ENCODE data around the gene STPG4. TPM values are rescaled to one million over a fixed set of nuclear protein-coding genes. Genes with fewer than 3 reads are reported as not detected.

Gene STPG4, protein sequence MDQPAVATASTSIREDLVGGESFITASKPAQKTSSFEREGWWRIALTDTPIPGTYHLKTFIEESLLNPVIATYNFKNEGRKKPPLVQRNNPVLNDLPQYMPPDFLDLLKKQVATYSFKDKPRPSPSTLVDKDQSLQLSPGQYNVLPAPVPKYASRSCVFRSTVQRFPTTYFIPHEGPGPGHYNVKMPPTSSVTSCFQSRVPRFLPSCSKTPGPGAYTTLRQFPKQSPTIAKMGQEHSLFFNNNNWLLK
- total RNA-seq: not detected

DNA sequence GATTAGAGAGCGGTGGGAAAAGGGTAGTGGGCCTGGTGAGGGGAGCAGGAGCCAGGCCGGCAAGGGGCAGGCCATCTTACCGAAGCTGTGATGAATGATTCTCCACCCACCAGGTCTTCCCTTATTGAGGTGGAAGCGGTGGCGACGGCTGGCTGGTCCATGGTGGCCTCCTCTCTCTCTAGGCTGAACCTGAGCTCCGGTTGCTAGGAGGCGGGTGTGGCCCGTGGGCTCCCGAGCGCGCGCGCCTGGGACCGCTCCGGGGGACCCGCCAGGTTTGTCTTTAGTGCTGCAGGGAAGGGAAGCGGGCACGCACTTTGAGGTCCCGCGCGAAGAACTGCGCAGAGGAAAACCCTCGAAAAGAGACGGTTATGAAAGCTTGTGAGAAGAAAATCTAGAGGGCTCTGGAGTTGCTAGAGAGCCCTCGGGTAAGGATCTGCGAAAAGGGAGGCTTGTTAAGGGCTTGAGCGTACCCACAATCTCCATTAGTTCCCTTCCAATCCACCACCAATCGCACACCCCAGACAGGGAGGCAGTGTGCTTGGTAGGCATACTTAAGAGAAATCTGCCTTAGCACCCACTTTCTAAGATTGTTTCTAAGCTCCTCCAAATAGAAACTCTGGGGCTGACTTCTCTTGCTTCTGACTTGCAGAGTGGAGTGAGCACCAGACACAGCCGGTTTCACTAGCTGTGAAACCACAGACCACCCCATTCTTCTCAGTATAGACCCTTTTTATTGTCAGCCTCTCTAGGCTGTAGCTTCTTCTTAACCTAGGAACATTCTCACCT lies at the start of gene STPG4:
Gene STPG4 (minus strand): TSS at position 218 of the 786 bp plus-strand sequence. CDS start 57 bp downstream, at position 161.
- POLR2A ChIA-PET: no interaction called here
- intact Hi-C loops (cut with micrococcal nuclease): no loop called here
- H3K27me3 Mint-ChIP-seq: no peaks in the 10 kb centered on the region
- DNase-seq: no peak
- H3K4me1 Mint-ChIP-seq (ENCODE audit: low read depth): peaks cover 8% of the 10 kb centered on the region
- no peak within 1 kb of the TSS for H3K4me3 Mint-ChIP-seq
- CTCF ChIA-PET: interaction anchor here (1.0 kb wide), 1 partner anchor 116 kb away, joined by 4 read pairs; no protein-coding TSS in a partner anchor
- no peaks in the 10 kb centered on the region for H3K9me3 Mint-ChIP-seq
- H3K27ac Mint-ChIP-seq: no peak within 1 kb of the TSS
- peaks cover 19% of the 10 kb centered on the region for H3K36me3 Mint-ChIP-seq

DNA sequence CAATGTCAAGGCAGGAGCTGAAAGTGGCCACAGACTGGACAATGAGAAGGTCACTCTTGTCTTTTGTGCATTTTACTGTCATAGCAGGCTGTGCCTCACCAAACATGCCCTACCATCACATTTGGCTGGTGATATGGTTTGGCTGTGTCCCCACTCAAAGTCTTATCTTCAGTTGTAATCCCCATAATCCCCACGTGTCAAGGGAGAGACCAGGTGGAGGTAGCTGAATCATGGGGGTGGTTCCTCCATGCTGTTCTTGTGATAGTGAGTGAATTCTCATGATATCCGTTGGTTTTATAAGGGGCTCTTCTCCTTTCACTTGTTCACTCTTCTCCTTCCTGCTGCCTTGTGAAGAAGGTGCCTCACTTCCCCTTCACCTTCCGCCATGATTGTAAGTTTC lies 49.6 kb upstream of the STPG4 start:
- no peaks in the 10 kb centered on the region for H3K36me3 Mint-ChIP-seq
- CTCF ChIA-PET: no interaction called here

DNA sequence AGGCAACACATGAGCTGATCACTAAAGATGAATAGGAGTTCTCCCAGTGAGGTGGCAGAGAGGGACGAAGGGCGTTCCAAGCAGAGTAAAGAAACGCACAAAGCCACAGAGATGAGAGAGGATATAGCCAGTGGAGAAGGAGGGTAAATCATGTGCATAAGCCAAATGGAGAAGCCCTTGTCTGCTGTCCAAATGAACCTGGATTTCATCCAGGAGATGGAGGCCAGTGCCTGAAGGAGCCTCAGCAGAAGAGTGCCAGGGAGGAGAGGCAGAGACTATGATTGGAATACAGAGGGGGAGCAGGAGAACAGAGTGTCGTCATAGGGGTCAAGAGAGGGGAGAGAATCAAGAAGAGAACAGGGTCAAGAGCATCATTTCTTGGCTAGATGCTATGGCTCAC lies 48.9 kb upstream of the STPG4 start:
- no peak overlapping the region for H3K27ac Mint-ChIP-seq
- no peaks in the 10 kb centered on the region for H3K27me3 Mint-ChIP-seq
- ChIA-PET CTCF (no interaction called here), POLR2A (no interaction called here)
- no peak overlapping the region for H3K4me3 Mint-ChIP-seq
- peaks cover 2% of the 10 kb centered on the region for H3K9me3 Mint-ChIP-seq
- H3K36me3 Mint-ChIP-seq: no peaks in the 10 kb centered on the region
- intact Hi-C loops (cut with micrococcal nuclease): no loop called here
- H3K4me1 Mint-ChIP-seq (ENCODE audit: low read depth): no peaks in the 10 kb centered on the region
- DNase-seq: no peak

More for the DNA sequence above, 49.6 kb upstream of the STPG4 start:
- POLR2A ChIA-PET: no interaction called here
- H3K27me3 Mint-ChIP-seq: no peaks in the 10 kb centered on the region
- H3K4me1 Mint-ChIP-seq (ENCODE audit: low read depth): no peaks in the 10 kb centered on the region
- H3K4me3 Mint-ChIP-seq: no peak overlapping the region
- intact Hi-C loops (cut with micrococcal nuclease): no loop called here
- no peak overlapping the region for H3K27ac Mint-ChIP-seq
- H3K9me3 Mint-ChIP-seq: peaks cover 2% of the 10 kb centered on the region
- DNase-seq: no peak

DNA sequence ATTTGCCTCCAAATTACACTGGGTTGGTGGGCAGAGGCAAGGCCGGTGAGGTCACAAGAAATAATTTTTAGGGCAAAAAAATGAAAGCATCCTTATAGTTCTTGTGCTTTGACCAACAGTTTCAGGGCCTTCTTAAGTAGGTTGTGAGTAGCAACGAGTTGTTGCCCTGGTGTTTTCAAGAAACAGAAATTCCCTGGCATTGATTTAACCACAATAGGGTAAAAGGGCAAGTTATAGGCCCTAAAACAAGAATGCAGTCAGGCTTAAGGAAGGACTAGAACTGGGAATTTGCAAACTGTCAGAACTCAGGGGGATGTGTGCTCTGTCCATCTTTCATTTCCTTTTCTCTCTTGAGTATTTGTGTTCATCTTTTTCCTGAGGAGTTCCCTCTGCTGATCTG lies 46.1 kb upstream of the STPG4 start:
- peaks cover 2% of the 10 kb centered on the region for H3K27me3 Mint-ChIP-seq
- CTCF ChIA-PET: no interaction called here
- H3K9me3 Mint-ChIP-seq: peaks cover 2% of the 10 kb centered on the region
- no peak overlapping the region for H3K4me3 Mint-ChIP-seq
- no peak overlapping the region for H3K27ac Mint-ChIP-seq
- H3K4me1 Mint-ChIP-seq (ENCODE audit: low read depth): no peaks in the 10 kb centered on the region
- DNase-seq: no peak
- intact Hi-C loops (cut with micrococcal nuclease): no loop called here
- no peaks in the 10 kb centered on the region for H3K36me3 Mint-ChIP-seq
- POLR2A ChIA-PET: no interaction called here

DNA sequence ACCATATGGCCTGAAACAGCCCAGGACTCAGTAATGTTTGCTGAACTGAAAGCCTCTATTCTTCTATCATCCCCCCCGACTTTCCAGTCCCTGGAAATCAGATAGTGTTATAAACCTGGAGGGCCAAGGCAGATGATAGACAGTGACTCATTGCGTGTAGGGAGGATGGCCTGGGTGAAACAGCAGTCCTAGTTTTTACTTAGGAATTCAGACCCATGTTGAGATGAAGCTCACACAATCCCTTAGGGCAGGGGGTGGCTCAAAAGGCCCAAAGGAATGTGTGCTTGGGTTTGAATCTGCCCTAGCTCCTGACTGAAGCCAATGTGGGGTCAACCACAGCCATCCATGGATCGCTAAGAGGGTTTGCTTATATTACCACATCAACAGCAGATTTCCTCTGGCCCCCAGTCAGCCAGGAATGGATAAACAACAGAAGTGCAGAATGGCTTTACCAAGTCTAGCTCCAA lies 43.9 kb upstream of the STPG4 start:
- no peaks in the 10 kb centered on the region for H3K4me1 Mint-ChIP-seq (ENCODE audit: low read depth)
- POLR2A ChIA-PET: no interaction called here
- peaks cover 6% of the 10 kb centered on the region for H3K27me3 Mint-ChIP-seq
- no peaks in the 10 kb centered on the region for H3K9me3 Mint-ChIP-seq
- H3K4me3 Mint-ChIP-seq: no peak overlapping the region
- intact Hi-C loops (cut with micrococcal nuclease): no loop called here
- H3K36me3 Mint-ChIP-seq: no peaks in the 10 kb centered on the region
- CTCF ChIA-PET: no interaction called here
- DNase-seq: no peak
- no peak overlapping the region for H3K27ac Mint-ChIP-seq

DNA sequence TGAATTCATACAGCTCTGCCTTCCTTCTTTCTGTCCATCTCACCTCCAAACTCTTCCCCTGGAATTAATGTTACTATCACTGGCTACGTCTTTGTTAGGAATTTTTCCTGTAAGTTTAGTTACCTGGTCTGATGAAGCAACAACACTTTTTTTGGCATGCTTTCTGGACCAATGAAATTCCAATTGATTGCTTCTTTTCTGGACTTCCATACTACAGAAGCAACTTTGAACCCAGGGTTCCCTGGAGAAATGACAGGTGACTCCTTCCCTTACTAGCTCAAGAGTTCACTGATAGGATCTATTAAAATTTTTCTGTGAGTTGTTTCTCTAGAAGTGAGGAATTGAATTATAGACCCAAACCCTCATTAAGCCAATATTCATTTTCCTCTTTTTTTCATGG lies 41.4 kb upstream of the STPG4 start:
- Mint-ChIP-seq H3K9me3 (no peaks in the 10 kb centered on the region), H3K4me3 (no peak overlapping the region), H3K27ac (no peak overlapping the region), H3K27me3 (peaks cover 8% of the 10 kb centered on the region), H3K4me1 (ENCODE audit: low read depth) (no peaks in the 10 kb centered on the region), H3K36me3 (no peaks in the 10 kb centered on the region)
- POLR2A ChIA-PET: no interaction called here
- DNase-seq: no peak
- intact Hi-C loops (cut with micrococcal nuclease): no loop called here
- CTCF ChIA-PET: interaction anchor here (1.2 kb wide), 1 partner anchor 126 kb away, joined by 3 read pairs; no protein-coding TSS in a partner anchor

DNA sequence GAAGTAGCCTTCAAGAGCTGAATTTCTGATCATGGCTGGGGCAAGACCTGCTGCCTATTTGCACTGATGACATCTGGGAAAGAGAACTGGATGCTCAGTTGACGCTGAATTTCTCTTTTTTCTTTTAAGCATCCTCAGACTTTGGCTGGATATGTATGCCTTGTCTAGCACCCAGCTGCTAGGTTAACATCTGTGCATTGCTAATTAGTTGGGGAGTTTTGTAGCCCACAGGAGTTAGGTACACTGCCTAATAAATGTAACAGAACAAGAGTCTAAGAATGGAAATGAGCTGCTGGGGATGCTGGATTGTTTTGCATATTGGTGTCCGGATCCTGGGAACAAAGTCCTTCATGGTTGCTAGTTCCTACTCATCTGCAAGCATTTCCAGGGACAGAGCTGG lies 40.9 kb upstream of the STPG4 start:
- Mint-ChIP-seq H3K27me3 (peaks cover 8% of the 10 kb centered on the region), H3K27ac (no peak overlapping the region), H3K36me3 (no peaks in the 10 kb centered on the region), H3K9me3 (no peaks in the 10 kb centered on the region), H3K4me1 (ENCODE audit: low read depth) (no peaks in the 10 kb centered on the region), H3K4me3 (no peak overlapping the region)
- CTCF ChIA-PET: interaction anchor here (1.2 kb wide), 1 partner anchor 127 kb away, joined by 3 read pairs; no protein-coding TSS in a partner anchor
- no peak for DNase-seq
- intact Hi-C loops (cut with micrococcal nuclease): no loop called here
- POLR2A ChIA-PET: no interaction called here

DNA sequence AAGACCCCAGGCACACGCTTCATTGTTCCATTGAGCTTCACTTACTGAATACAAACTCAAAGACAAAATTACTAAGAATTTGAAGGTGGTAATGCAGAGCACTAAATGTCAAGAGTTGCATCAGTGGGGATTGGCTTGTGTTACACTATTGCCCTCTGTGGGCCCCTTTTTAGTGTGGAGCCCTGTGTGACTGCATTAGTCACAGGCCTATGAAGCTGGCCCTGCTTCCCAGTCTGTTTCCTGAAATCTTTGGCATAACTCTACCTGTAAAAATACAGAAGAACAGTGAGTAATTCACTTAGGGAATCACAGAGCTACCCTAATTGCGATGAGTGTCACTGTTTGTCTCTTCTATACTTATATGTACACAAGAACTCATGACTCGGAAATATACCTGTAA lies 40.0 kb upstream of the STPG4 start:
- POLR2A ChIA-PET: no interaction called here
- Mint-ChIP-seq H3K36me3 (no peaks in the 10 kb centered on the region), H3K9me3 (no peaks in the 10 kb centered on the region), H3K27me3 (peaks cover 8% of the 10 kb centered on the region), H3K4me3 (no peak overlapping the region), H3K27ac (no peak overlapping the region), H3K4me1 (ENCODE audit: low read depth) (no peaks in the 10 kb centered on the region)
- intact Hi-C loops (cut with micrococcal nuclease): no loop called here
- CTCF ChIA-PET: interaction anchor here (0.6 kb wide), 1 partner anchor 14 kb away, joined by 3 read pairs; no protein-coding TSS in a partner anchor
- no peak for DNase-seq

DNA sequence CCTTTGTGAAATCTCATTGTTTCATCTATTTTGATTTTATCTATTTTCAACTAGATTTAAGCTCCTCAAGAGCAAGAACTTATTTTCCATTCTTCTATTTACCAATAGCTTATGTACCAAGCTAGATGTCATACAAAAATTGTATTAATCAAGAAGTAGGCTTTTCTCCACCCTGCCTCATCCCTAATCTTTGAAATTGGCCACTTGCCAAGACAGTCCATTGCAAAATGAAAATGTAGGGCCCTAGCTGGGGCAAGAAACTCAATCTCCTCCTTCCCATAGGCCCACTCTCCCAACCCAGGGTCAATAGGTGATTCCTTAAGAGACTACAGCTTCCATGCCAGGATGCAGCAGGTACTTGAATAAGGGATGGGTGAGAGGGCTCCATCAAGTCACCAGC lies 39.3 kb upstream of the STPG4 start:
- Mint-ChIP-seq H3K9me3 (no peaks in the 10 kb centered on the region), H3K27me3 (peaks cover 8% of the 10 kb centered on the region), H3K27ac (no peak overlapping the region), H3K4me3 (no peak overlapping the region), H3K4me1 (ENCODE audit: low read depth) (no peaks in the 10 kb centered on the region), H3K36me3 (no peaks in the 10 kb centered on the region)
- intact Hi-C loops (cut with micrococcal nuclease): no loop called here
- ChIA-PET POLR2A (no interaction called here), CTCF (no interaction called here)
- DNase-seq: no peak

DNA sequence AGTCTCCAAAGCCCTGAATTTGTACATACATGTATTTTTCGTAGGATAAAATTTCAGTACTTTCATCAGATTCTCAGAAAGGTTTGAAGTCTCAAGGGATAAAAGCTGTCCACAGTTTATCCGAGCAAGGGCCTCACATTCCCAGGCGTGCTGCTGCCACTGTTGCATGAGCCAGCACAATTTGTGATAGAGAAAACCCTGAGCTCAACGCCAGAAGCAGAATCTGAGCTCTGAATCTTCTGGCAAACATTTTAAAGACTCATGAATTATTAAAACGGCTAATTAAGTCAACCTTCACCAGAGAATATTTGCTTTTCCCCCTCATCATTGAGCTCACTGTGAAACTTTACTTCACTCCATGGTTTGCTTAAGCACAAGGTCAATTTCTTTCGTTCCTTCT lies 38.5 kb upstream of the STPG4 start:
- no peak for DNase-seq
- no peaks in the 10 kb centered on the region for H3K9me3 Mint-ChIP-seq
- H3K27ac Mint-ChIP-seq: no peak overlapping the region
- intact Hi-C loops (cut with micrococcal nuclease): no loop called here
- no peaks in the 10 kb centered on the region for H3K4me1 Mint-ChIP-seq (ENCODE audit: low read depth)
- H3K27me3 Mint-ChIP-seq: peaks cover 6% of the 10 kb centered on the region
- CTCF ChIA-PET: no interaction called here
- H3K36me3 Mint-ChIP-seq: no peaks in the 10 kb centered on the region
- POLR2A ChIA-PET: no interaction called here
- H3K4me3 Mint-ChIP-seq: no peak overlapping the region

DNA sequence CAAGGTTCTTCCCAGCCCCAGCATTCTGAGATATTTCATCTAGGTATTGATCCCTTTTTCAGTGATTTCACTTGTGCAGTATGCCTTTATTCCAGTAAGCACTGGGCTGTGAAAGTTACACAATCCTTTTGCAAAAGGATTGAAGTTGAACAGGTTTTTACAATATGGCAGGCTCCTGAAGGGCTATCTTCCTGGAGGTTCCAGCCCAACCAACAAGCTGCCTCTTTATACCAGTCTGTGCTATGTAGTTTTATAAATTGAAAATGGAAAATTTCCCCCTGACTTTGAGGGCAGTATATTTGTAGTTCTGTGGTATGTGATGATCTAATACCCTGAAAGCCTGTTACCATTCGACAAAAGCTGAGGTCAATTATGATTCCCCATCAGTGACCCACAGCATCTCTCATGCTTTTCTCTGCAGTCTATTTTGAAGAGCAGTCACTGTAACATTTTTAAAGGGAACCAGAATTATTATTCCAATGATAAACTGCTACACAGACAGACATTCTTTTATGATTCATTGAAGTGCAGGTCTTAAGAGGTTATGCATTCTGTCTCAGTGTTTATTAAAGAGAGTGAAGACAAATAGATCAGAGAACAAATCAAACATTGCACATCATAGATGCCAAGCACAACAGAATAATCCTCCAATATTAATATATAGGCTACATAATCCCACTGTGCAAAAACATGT lies 35.2 kb upstream of the STPG4 start:
- intact Hi-C loops (cut with micrococcal nuclease): no loop called here
- Mint-ChIP-seq H3K4me1 (ENCODE audit: low read depth) (no peaks in the 10 kb centered on the region), H3K36me3 (no peaks in the 10 kb centered on the region), H3K4me3 (no peak overlapping the region), H3K27ac (no peak overlapping the region), H3K27me3 (peaks cover 5% of the 10 kb centered on the region), H3K9me3 (no peaks in the 10 kb centered on the region)
- POLR2A ChIA-PET: no interaction called here
- DNase-seq: no peak
- CTCF ChIA-PET: no interaction called here

DNA sequence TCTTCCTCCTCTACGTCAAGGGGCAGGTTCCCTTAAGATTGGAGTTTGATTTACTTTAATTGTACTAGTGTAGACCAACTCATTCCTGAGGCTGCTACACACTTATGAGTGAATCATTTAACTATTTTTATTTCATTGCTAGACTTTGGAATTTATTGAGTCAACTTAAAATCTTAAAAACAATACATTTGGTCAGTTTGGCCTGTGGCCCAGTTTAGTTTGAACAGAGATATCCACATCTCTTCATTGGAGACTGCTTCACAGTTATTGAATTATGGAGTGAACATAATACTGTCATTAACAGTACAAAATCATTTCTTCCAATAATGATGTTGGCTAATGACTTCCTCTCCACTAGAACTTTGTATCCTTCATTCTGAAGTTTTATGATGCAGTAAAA lies 34.5 kb upstream of the STPG4 start:
- Mint-ChIP-seq H3K36me3 (no peaks in the 10 kb centered on the region), H3K9me3 (no peaks in the 10 kb centered on the region), H3K4me1 (ENCODE audit: low read depth) (no peaks in the 10 kb centered on the region), H3K27me3 (peaks cover 5% of the 10 kb centered on the region), H3K4me3 (no peak overlapping the region), H3K27ac (no peak overlapping the region)
- intact Hi-C loops (cut with micrococcal nuclease): no loop called here
- CTCF ChIA-PET: no interaction called here
- DNase-seq: no peak
- POLR2A ChIA-PET: no interaction called here

Measured in activated CD4-positive, alpha-beta memory T cell treated with anti-CD3 and anti-CD28 coated beads for 36 hours (primary cell).